WERI-Rb-1 (cell line): Measurements from ENCODE around the gene IMPDH2.

ENCODE experiments used
- DNase-seq: peaks from one replicate; pipeline ENCODE4 v3.0.0-alpha.2; 2020
- H3K27ac ChIP-seq: fragments of 250-450 bp; sonication (Bioruptor Pico); 2 replicates; pipeline ENCODE4 v1.5.1; 2020; ENCODE audit warnings: mild to moderate bottlenecking, moderate library complexity
- H3K27me3 ChIP-seq: fragments of 250-450 bp; sonication (Bioruptor Pico); 2 replicates; pipeline ENCODE4 v1.5.1; 2021; ENCODE audit warnings: mild to moderate bottlenecking, low read depth, moderate library complexity; ENCODE audit not compliant: insufficient read depth, severe bottlenecking
- H3K36me3 ChIP-seq: fragments of 250-450 bp; sonication (Bioruptor Pico); 2 replicates; pipeline ENCODE4 v1.5.1; 2020; ENCODE audit warnings: mild to moderate bottlenecking, moderate library complexity
- H3K4me3 ChIP-seq: 2 replicates; pipeline ENCODE4 v1.5.1; 2011; ENCODE audit warnings: low read depth, mild to moderate bottlenecking, control low read depth, low read length
- H3K9me3 ChIP-seq: fragments of 250-450 bp; sonication (Bioruptor Pico); 2 replicates; pipeline ENCODE4 v1.5.1; 2021; ENCODE audit warnings: mild to moderate bottlenecking, moderate library complexity; ENCODE audit not compliant: severe bottlenecking
- CTCF ChIP-seq: IDR thresholded peaks from 2 replicates; pipeline ENCODE4 v1.5.1; 2011; ENCODE audit warnings: low read depth, mild to moderate bottlenecking, control low read depth, inconsistent platforms, low read length

The IMPDH2 gene

GRCh38 chr3:48991851-48992545 lies 37.2 kb downstream of the IMPDH2 start:
- no peak overlapping the region for H3K27ac ChIP-seq
- no peak for DNase-seq
- no peak overlapping the region for H3K4me3 ChIP-seq
- H3K9me3 ChIP-seq: no peaks in the 10 kb centered on the region
- TF ChIP-seq CTCF: no peak
- H3K27me3 ChIP-seq: no peaks in the 10 kb centered on the region
- H3K36me3 ChIP-seq: peaks cover 29% of the 10 kb centered on the region

DNA sequence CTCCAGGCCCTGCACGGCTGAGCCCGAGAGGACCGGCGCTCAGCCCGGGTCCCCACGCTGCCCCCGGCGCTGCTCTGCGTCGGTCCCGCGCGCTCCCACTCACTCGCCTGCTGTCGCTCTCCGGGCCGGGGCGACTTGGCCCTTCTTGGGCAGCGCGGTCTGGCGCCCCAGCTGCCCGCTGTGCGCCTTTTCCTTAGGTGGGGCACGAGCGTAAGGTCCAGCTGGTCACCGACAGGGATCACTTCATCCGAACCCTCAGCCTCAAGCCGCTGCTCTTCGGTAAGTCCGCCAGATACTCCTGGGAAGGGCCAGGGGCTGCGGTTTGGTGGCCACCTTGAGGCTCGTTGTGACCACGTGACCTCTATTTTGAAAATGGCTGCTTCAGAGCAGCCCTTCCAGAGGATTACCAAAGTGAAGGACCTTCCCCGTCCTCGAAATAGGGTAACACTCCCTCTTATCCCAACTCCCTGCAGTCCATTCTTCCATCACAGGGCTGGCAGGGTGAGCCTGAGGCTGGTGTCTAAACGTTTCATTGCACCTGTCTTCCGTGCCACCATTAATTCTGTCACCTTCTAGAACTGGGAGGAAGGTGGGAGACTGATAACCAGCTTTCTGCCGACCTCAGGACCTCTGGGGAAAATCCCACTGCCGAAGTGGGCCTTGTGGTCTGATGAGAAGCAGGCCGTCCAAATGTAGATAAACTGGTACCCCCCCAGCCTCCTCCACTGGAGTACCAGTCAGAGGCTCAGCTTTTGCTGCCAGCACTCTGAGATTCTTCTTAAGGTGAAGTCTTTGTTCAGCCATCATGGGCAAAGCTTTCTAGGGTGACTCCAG lies 38.3 kb downstream of the IMPDH2 start:
- H3K36me3 ChIP-seq: peaks cover 34% of the 10 kb centered on the region
- peak overlapping the region; percentile 90 for H3K27ac ChIP-seq
- H3K27me3 ChIP-seq: no peaks in the 10 kb centered on the region
- peak overlapping the region; percentile 69 for H3K4me3 ChIP-seq
- DNase-seq: peak; percentile 62
- TF ChIP-seq CTCF: no peak
- no peaks in the 10 kb centered on the region for H3K9me3 ChIP-seq

GRCh38 chr3:48989796-48990635 lies 39.2 kb downstream of the IMPDH2 start, which contains the start of gene P4HTM:
Gene P4HTM (plus strand): TSS chr3:48990241. CDS start chr3:48990257, 16 bp downstream.
- Histone ChIP-seq H3K27ac (peak within 1 kb of the TSS; percentile 90), H3K4me3 (peak within 1 kb of the TSS; percentile 69), H3K9me3 (no peaks in the 10 kb centered on the region), H3K27me3 (no peaks in the 10 kb centered on the region), H3K36me3 (peaks cover 38% of the 10 kb centered on the region)
- TF ChIP-seq CTCF: peak; percentile 53
- peak; percentile 82 for DNase-seq

DNA sequence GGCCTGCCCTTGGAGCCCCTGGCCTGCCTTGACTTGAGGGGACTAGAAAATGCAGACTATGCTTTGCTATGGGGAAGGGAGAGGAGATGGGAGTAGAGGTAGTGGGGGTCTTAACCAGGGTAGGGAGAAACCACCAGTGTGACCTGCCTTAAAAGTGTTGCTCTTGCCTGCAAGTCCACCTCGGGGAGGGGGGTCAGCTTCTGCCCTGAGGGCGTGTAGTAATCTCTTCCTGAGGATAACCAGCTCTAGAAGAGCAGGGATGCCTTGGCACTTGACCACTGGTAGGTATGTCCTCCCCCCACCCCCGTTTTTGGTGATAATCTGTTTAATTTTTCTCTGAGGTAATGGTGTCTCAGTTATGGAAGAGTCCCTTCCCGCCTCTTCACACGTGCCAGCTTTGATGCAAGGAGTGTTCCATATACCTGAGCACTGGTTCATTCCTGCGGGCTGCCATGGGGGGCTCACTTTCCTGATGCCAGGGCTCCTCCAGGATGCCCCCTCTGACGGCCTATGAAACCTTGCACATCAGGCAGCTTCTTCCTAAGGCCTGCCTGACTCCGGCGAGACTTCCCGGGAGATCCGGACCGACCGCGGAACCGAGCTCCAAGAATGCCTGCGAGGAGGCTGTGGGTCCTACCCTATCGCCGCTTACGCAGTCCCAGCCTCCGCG lies 39.9 kb downstream of the IMPDH2 start:
- Histone ChIP-seq H3K27me3 (no peaks in the 10 kb centered on the region), H3K36me3 (peaks cover 40% of the 10 kb centered on the region), H3K27ac (peak overlapping the region; percentile 90), H3K9me3 (no peaks in the 10 kb centered on the region), H3K4me3 (peak overlapping the region; percentile 49)
- no peak for TF ChIP-seq CTCF
- no peak for DNase-seq

DNA sequence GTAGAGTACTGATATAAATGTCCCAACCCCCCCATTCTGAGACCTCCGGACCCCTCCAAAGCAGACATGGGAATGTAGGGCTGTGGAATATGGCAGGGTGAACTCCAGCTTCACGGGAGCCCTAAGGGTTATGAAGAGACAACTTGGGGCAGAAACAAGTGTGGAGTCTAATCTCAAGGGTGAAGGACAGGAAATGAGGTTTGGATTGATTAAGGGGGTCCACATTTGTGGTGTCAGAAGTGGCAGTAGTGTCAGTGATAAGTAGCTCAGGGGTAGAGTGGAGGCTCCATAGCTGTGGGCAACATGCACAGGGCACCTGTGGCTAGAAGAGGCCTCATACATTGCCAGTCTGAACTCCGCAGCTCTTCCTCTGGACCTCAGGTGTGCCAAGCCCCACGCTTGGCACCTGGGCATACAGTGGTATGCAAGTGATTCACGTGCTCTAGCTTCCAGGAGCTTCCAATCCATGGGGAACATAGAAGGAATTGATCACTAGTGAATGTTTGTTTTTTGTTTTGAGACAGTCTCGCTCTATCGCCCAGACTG lies 43.3 kb downstream of the IMPDH2 start:
- no peak for DNase-seq
- Histone ChIP-seq H3K27ac (no peak overlapping the region), H3K36me3 (peaks cover 49% of the 10 kb centered on the region), H3K27me3 (no peaks in the 10 kb centered on the region), H3K9me3 (no peaks in the 10 kb centered on the region), H3K4me3 (no peak overlapping the region)
- no peak for TF ChIP-seq CTCF
